ENCODE results near the gene PPBP.
"Not testable (repeated sequence)": the region's sequence is repeated elsewhere in the genome, so short reads cannot be mapped to it uniquely, and the experiment has no call there.

The PPBP gene

GRCh38 chr4:73998040-73999011 is 10.3 kb upstream of the PPBP start, which contains the start of gene CXCL5:
Gene CXCL5 (minus strand): TSS chr4:73998677. CDS start chr4:73998581, 96 bp downstream.
- DNase-seq = peak in 32 of 58 donors; percentile 2 to 46 (median 10)

- no peak for DNase-seq
These were observed 4.1 kb upstream of the PPBP start for GRCh38 chr4:73992050-73992449.

GRCh38 chr4:73991742-73992000 is 3.7 kb upstream of the PPBP start:
- DNase-seq = no peak

GRCh38 chr4:73990988-73991741 is 3.2 kb upstream of the PPBP start:
- DNase-seq = no peak

- no peak for DNase-seq
These were observed 1.9 kb upstream of the PPBP start for GRCh38 chr4:73989928-73990327.

- no peak for DNase-seq
These were observed 1.0 kb upstream of the PPBP start for GRCh38 chr4:73989031-73989430.

- DNase-seq = no peak
These were observed 2.5 kb downstream of the PPBP start for GRCh38 chr4:73985528-73985852.

GRCh38 chr4:73984736-73985527 is 3.1 kb downstream of the PPBP start:
- no peak for DNase-seq

GRCh38 chr4:73981175-73981574 is 6.8 kb downstream of the PPBP start:
- not testable (repeated sequence) for DNase-seq

- DNase-seq = no peak
These were observed 8.5 kb downstream of the PPBP start for GRCh38 chr4:73979407-73979957.

GRCh38 chr4:73978886-73979285 is 9.1 kb downstream of the PPBP start:
- no peak for DNase-seq

GRCh38 chr4:73976716-73977115 is 11.3 kb downstream of the PPBP start:
- DNase-seq = no peak

GRCh38 chr4:73976217-73976616 is 11.8 kb downstream of the PPBP start:
- DNase-seq = no peak

- DNase-seq = no peak
These were observed 13.6 kb downstream of the PPBP start for GRCh38 chr4:73974352-73974751.

- DNase-seq = no peak
These were observed 17.0 kb downstream of the PPBP start for GRCh38 chr4:73970945-73971344.

GRCh38 chr4:73970011-73970410 is 18.0 kb downstream of the PPBP start:
- DNase-seq = no peak

- DNase-seq = no peak
These were observed 20.1 kb downstream of the PPBP start for GRCh38 chr4:73967866-73968265.

GRCh38 chr4:73964862-73965611 is 23.0 kb downstream of the PPBP start:
- peak in 1 of 58 donors; percentile 2 for DNase-seq

- no peak for DNase-seq
These were observed 25.3 kb downstream of the PPBP start for GRCh38 chr4:73962724-73963123.

- not testable (repeated sequence) for DNase-seq
These were observed 28.9 kb downstream of the PPBP start for GRCh38 chr4:73959041-73959440.

GRCh38 chr4:73952352-73952751 is 35.6 kb downstream of the PPBP start:
- DNase-seq = no peak

Measured in anterior cingulate cortex (tissue), 58 donors.